DOHH2 (cell line): Measurements from ENCODE around the gene EDC4.

ENCODE experiments used
- H3F3A ChIP-seq: fragments of 200-600 bp; sonication (generic), shearing (Covaris generic); 2 replicates; pipeline ENCODE4 v1.6.0; 2016; ENCODE audit warnings: antibody characterized with exemption, mild to moderate bottlenecking; ENCODE audit not compliant: control insufficient read depth, insufficient read depth
- H3K27ac ChIP-seq: fragments of 200-600 bp; sonication (generic); 2 replicates; pipeline ENCODE4 v1.5.1; 2014; ENCODE audit warnings: low read depth, mild to moderate bottlenecking, low read length, moderate library complexity
- H3K27me3 ChIP-seq: fragments of 200-600 bp; sonication (generic); 2 replicates; pipeline ENCODE4 v1.6.1; 2014; ENCODE audit warnings: mild to moderate bottlenecking, low read length, mixed read lengths; ENCODE audit not compliant: control insufficient read depth
- H3K36me3 ChIP-seq: fragments of 200-600 bp; sonication (generic); 2 replicates; pipeline ENCODE4 v1.6.1; 2014; ENCODE audit warnings: mild to moderate bottlenecking, low read length, moderate library complexity, mixed read lengths; ENCODE audit not compliant: control insufficient read depth
- H3K4me1 ChIP-seq: fragments of 200-600 bp; sonication (generic); 2 replicates; pipeline ENCODE4 v1.6.1; 2014; ENCODE audit warnings: mild to moderate bottlenecking, low read length, mixed read lengths; ENCODE audit not compliant: control insufficient read depth
- H3K4me2 ChIP-seq: fragments of 200-600 bp; sonication (generic); 2 replicates; pipeline ENCODE4 v1.6.0; 2014; ENCODE audit warnings: mild to moderate bottlenecking, low read length, moderate library complexity
- H3K4me3 ChIP-seq: fragments of 200-600 bp; sonication (generic); 2 replicates; pipeline ENCODE4 v1.5.1; 2014; ENCODE audit warnings: mild to moderate bottlenecking, low read length, mixed read lengths
- H3K79me2 ChIP-seq: fragments of 200-600 bp; sonication (generic); 2 replicates; pipeline ENCODE4 v1.6.1; 2014; ENCODE audit warnings: mild to moderate bottlenecking, low read length, mixed read lengths; ENCODE audit not compliant: control insufficient read depth
- H3K9me2 ChIP-seq: fragments of 200-600 bp; sonication (generic); replicated peaks from 2 replicates; pipeline ENCODE4 v1.6.1; 2014; ENCODE audit warnings: mild to moderate bottlenecking, low read length, mixed read lengths; ENCODE audit not compliant: control insufficient read depth
- H3K9me3 ChIP-seq: fragments of 200-600 bp; sonication (generic); 2 replicates; pipeline ENCODE4 v1.6.1; 2014; ENCODE audit warnings: antibody characterized with exemption, low read length, mixed read lengths; ENCODE audit not compliant: control insufficient read depth, insufficient read depth
- H4K20me1 ChIP-seq: fragments of 200-600 bp; sonication (generic); 2 replicates; pipeline ENCODE4 v1.6.0; 2014; ENCODE audit warnings: low read depth, mild to moderate bottlenecking, antibody characterized with exemption, low read length, moderate library complexity; ENCODE audit not compliant: control insufficient read depth, insufficient read depth
- EZH2phosphoT487 ChIP-seq: fragments of 200-600 bp; sonication (generic); IDR thresholded peaks from 2 replicates; pipeline ENCODE4 v1.6.1; 2017; ENCODE audit warnings: borderline replicate concordance, mild to moderate bottlenecking, antibody characterized with exemption, low read length, moderate library complexity, mixed read lengths
- TF ChIP-seq, protein P1 (sequence below): fragments of 200-600 bp; sonication (generic); IDR thresholded peaks from one replicate; pipeline ENCODE4 v1.5.1; 2014; ENCODE audit warnings: antibody characterized with exemption, mild to moderate bottlenecking, low read depth, low read length; ENCODE audit not compliant: poor library complexity, severe bottlenecking

Gene EDC4

DNA sequence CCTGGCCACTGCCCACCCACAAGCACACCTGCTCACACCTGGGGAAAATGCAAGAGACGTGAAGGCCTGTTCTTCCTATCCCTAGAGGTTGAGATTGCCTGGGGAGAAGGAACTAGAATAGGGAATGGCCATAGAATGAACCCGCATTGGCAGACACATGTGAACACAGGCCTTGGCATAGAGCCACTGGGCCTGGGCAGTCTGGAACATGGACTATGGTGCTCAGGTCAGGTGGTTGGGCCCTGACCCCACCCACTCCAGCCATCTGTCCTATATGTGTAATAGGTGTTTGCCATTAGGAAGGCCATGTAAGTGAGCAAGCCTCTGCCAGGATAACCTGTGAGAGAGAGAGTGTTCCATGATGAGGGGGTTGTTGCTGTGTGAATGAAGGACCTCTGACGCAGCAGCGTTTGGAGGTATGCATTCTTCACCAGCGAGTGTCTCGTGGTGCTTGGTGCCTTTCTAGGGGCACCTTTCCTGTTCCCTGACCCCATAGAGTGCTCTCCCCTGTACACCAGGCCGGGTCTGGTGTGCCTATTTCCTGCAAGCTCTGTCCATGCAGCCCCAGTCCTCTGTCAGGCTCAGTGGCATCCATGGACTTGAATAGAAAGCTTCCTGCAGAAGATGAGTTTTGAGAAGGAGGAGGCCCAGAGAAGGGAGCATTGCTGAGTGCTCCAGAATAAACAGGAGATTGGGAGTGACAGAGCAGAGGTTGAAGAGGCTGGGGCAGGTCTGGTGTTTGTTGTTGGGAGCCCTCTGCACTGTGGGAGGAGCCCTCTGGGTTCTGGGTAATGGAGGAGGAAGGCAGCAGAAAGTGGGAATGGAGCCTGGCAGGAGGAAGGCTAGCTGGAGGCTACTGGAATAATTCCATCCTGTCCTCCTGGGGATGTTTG is 43.2 kb downstream of the EDC4 start:
- no peak overlapping the region for H3K4me2 ChIP-seq
- TF ChIP-seq, protein P1, sequence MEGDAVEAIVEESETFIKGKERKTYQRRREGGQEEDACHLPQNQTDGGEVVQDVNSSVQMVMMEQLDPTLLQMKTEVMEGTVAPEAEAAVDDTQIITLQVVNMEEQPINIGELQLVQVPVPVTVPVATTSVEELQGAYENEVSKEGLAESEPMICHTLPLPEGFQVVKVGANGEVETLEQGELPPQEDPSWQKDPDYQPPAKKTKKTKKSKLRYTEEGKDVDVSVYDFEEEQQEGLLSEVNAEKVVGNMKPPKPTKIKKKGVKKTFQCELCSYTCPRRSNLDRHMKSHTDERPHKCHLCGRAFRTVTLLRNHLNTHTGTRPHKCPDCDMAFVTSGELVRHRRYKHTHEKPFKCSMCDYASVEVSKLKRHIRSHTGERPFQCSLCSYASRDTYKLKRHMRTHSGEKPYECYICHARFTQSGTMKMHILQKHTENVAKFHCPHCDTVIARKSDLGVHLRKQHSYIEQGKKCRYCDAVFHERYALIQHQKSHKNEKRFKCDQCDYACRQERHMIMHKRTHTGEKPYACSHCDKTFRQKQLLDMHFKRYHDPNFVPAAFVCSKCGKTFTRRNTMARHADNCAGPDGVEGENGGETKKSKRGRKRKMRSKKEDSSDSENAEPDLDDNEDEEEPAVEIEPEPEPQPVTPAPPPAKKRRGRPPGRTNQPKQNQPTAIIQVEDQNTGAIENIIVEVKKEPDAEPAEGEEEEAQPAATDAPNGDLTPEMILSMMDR, result no peak
- no peak for TF ChIP-seq EZH2phosphoT487
- no peak overlapping the region for H3K27ac ChIP-seq
- H3K27me3 ChIP-seq, result no peaks in the 10 kb centered on the region
- no peaks in the 10 kb centered on the region for H3K9me2 ChIP-seq
- no peaks in the 10 kb centered on the region for H3K79me2 ChIP-seq
- H3K9me3 ChIP-seq, result no peaks in the 10 kb centered on the region
- H3K4me1 ChIP-seq, result no peaks in the 10 kb centered on the region
- 0 out of 2 replicates have a peak, but pooled peaks cover 2% of the 10 kb centered on the region for H4K20me1 ChIP-seq
- no peak overlapping the region for H3K4me3 ChIP-seq
- H3K36me3 ChIP-seq, result no peaks in the 10 kb centered on the region
- no peaks in the 10 kb centered on the region for H3F3A ChIP-seq

DNA sequence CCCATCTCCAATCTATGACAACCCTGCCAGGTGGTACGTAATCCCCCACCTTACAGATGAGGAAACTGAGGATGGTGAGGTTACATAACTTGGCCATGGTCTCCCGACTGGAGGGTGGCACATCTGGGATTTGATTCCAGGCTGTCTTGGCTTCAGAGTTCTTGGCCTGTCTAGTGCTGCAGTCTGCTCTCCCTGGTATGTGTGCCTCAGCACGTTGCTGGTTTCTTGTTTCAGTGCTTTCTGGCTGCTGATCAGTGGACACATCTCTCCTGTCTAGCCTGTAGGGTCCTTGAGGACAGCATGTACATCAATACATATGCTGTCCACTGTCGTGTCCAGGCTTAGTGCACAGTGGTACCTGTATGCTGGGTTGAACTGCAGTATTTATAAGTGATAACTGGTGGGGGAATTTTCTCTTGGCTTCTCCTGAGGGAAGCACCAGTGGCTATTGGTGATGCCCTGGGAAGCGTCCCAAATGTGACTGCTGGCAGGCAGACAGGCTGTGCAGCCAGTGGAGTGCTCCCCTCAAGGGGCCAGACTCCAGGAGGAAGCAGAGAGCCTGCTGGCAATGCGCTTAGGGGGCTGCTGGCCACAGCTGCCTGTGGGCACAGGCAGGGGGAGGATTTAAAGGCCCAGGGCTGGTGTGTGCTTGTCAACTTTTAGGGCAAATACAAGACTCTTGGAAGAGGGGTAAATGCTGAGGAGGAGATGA is 44.4 kb downstream of the EDC4 start:
- Histone ChIP-seq H3K9me2 (no peaks in the 10 kb centered on the region), H3K79me2 (no peaks in the 10 kb centered on the region), H3K4me1 (no peaks in the 10 kb centered on the region), H3K27me3 (no peaks in the 10 kb centered on the region), H4K20me1 (0 out of 2 replicates have a peak, but pooled peaks cover 2% of the 10 kb centered on the region), H3K9me3 (no peaks in the 10 kb centered on the region), H3K4me2 (no peak overlapping the region), H3F3A (no peaks in the 10 kb centered on the region), H3K4me3 (no peak overlapping the region), H3K27ac (no peak overlapping the region), H3K36me3 (no peaks in the 10 kb centered on the region)
- TF ChIP-seq, protein P1, result no peak
- no peak for TF ChIP-seq EZH2phosphoT487

DNA sequence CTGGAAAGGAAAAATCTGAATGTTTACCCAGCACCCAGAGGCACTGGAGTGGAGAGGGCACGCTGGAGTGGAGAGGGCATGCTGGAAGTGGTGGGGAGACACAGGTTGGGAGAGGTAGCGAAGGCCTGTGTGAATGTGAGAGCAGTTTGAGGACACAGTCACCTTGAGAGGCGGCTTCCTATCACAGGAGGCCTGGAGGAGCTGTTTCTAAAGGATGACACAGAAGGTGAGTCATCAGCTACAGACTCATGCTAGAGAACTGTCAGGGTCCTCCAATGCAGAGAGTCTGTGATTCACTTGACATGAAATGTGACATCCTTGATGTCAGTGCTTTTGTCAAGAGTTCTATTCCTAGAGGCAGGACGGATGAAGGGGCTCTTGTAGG is 45.0 kb downstream of the EDC4 start:
- Histone ChIP-seq H4K20me1 (0 out of 2 replicates have a peak, but pooled peaks cover 2% of the 10 kb centered on the region), H3K9me2 (no peaks in the 10 kb centered on the region), H3K4me3 (no peak overlapping the region), H3K27ac (no peak overlapping the region), H3K27me3 (no peaks in the 10 kb centered on the region), H3K9me3 (no peaks in the 10 kb centered on the region), H3K79me2 (no peaks in the 10 kb centered on the region), H3K36me3 (no peaks in the 10 kb centered on the region), H3K4me1 (no peaks in the 10 kb centered on the region), H3K4me2 (no peak overlapping the region), H3F3A (no peaks in the 10 kb centered on the region)
- TF ChIP-seq EZH2phosphoT487, result no peak
- TF ChIP-seq, protein P1, result no peak
